Adrenal gland (tissue), 5 donors: ENCODE results near the gene SYNE2.

Experiments used
- CTCF ChIP-seq, 6 experiments: fragments of 450-650 bp in 4 of 6; fragments of 200-600 bp in 2 of 6; sonication (generic) in 1 of 6; IDR thresholded peaks; 1 replicate in 5 of 6; 2 replicates in 1 of 6; pipeline versions ENCODE4 v1.5.1 to v1.8.0; 2016 to 2021; ENCODE audit warnings: antibody characterized with exemption in 6 of 6, mild to moderate bottlenecking in 2 of 6, moderate library complexity in 1 of 6
- POLR2A ChIP-seq, 2 donors: fragments of 450-650 bp; IDR thresholded peaks; one replicate each; pipeline ENCODE4 v1.6.1; 2017; ENCODE audit warnings: antibody characterized with exemption in 2 of 2, mild to moderate bottlenecking in 2 of 2, moderate library complexity in 1 of 2
- donor health status: DM: no; HTN: no; CAD: no.

- TF ChIP-seq CTCF (IDR thresholded peaks at IDR 0.05) (no peak), POLR2A (IDR thresholded peaks at IDR 0.05) (no peak)
These were observed 350.7 kb downstream of the SYNE2 start for GRCh38 chr14:64203366-64204006.
